Liver (tissue), 9 donors: Measurements from ENCODE around the gene SEZ6. TPM values are rescaled to one million over a fixed set of nuclear protein-coding genes. Genes with fewer than 3 reads are reported as not detected.
A peak's percentile ranks its signal among the peaks of the same experiment; 100 is the strongest.

Experiments
- DNase-seq: peaks from one replicate; pipeline ENCODE4 v3.0.0-alpha.2; 2017; ENCODE audit warnings: low spot score
- H3K27ac ChIP-seq, 2 donors: one replicate each; pipeline ENCODE4 v1.7.0; 2013; ENCODE audit warnings: inconsistent platforms in 2 of 2, low read length in 2 of 2, control low read depth in 1 of 2, low read depth in 1 of 2, mild to moderate bottlenecking in 1 of 2
- H3K27me3 ChIP-seq, 4 donors: one replicate each; pipeline versions ENCODE4 v1.6.1 to v1.7.0; 2013; ENCODE audit warnings: low read length in 3 of 4, inconsistent platforms in 1 of 4, mild to moderate bottlenecking in 1 of 4, moderate library complexity in 1 of 4; ENCODE audit not compliant: control insufficient read depth in 4 of 4, insufficient read depth in 4 of 4
- H3K36me3 ChIP-seq, 4 donors: one replicate each; pipeline versions ENCODE4 v1.6.1 to v1.7.0; 2013; ENCODE audit warnings: low read length in 3 of 4, mild to moderate bottlenecking in 3 of 4, low read depth in 1 of 4, moderate library complexity in 1 of 4; ENCODE audit not compliant: control insufficient read depth in 4 of 4, insufficient read depth in 3 of 4
- H3K4me1 ChIP-seq, 4 donors: one replicate each; pipeline versions ENCODE4 v1.6.1 to v1.7.0; 2013; ENCODE audit warnings: low read length in 3 of 4, mild to moderate bottlenecking in 3 of 4, moderate library complexity in 1 of 4; ENCODE audit not compliant: control insufficient read depth in 4 of 4, insufficient read depth in 4 of 4
- H3K4me3 ChIP-seq, 3 donors: one replicate each; pipeline versions ENCODE4 v1.6.1 to v1.7.0; 2013; ENCODE audit warnings: low read length in 3 of 3, control low read depth in 1 of 3, low read depth in 1 of 3, mild to moderate bottlenecking in 1 of 3
- H3K9ac ChIP-seq, 2 donors: one replicate each; pipeline ENCODE4 v1.7.0; 2013; ENCODE audit warnings: low read length in 2 of 2, mild to moderate bottlenecking in 2 of 2, moderate library complexity in 2 of 2, control low read depth in 1 of 2, low read depth in 1 of 2
- H3K9me3 ChIP-seq, 4 donors: one replicate each; pipeline versions ENCODE4 v1.6.1 to v1.7.0; 2013; ENCODE audit warnings: low read length in 3 of 4; ENCODE audit not compliant: control insufficient read depth in 4 of 4
- ATF3 ChIP-seq: IDR thresholded peaks from 2 replicates; pipeline ENCODE4 v1.6.1; 2016; ENCODE audit warnings: antibody characterized with exemption
- CTCF ChIP-seq: fragments of 150-350 bp; IDR thresholded peaks from 2 replicates; pipeline ENCODE4 v1.5.1; 2017; ENCODE audit warnings: improper control_type of control experiment, low read depth, low read length; ENCODE audit not compliant: missing input control
- EGR1 ChIP-seq, 2 donors: IDR thresholded peaks; 2 replicates each; pipeline ENCODE4 v1.6.1; 2016 to 2018; ENCODE audit warnings: antibody characterized with exemption in 2 of 2, low read depth in 2 of 2
- FOXA1 ChIP-seq: IDR thresholded peaks from 2 replicates; pipeline ENCODE4 v1.6.1; 2016; ENCODE audit warnings: antibody characterized with exemption
- FOXA2 ChIP-seq: IDR thresholded peaks from 2 replicates; pipeline ENCODE4 v1.6.1; 2016; ENCODE audit warnings: antibody characterized with exemption
- GABPA ChIP-seq, 2 donors: IDR thresholded peaks in 1 of 2; conservative IDR thresholded peaks in 1 of 2; 2 replicates each; pipeline ENCODE4 v1.6.1; 2016; ENCODE audit warnings: antibody characterized with exemption in 2 of 2, mild to moderate bottlenecking in 1 of 2, moderate library complexity in 1 of 2
- HNF4A ChIP-seq, 2 donors: conservative IDR thresholded peaks; 2 replicates each; pipeline ENCODE4 v1.6.1; 2016; ENCODE audit warnings: antibody characterized with exemption in 2 of 2, mild to moderate bottlenecking in 2 of 2
- HNF4G ChIP-seq: IDR thresholded peaks from 2 replicates; pipeline ENCODE4 v1.6.1; 2016; ENCODE audit warnings: antibody characterized with exemption
- JUND ChIP-seq, 2 donors: IDR thresholded peaks; 2 replicates each; pipeline ENCODE4 v1.6.1; 2016; ENCODE audit warnings: antibody characterized with exemption in 2 of 2
- MAX ChIP-seq: IDR thresholded peaks from 2 replicates; pipeline ENCODE4 v1.6.1; 2016; ENCODE audit warnings: antibody characterized with exemption
- NR2F2 ChIP-seq: IDR thresholded peaks from 2 replicates; pipeline ENCODE4 v1.6.1; 2016; ENCODE audit warnings: antibody characterized with exemption
- RAD21 ChIP-seq, 2 donors: IDR thresholded peaks; 2 replicates each; pipeline ENCODE4 v1.6.1; 2016; ENCODE audit warnings: antibody characterized with exemption in 2 of 2, mild to moderate bottlenecking in 2 of 2
- REST ChIP-seq: IDR thresholded peaks from 2 replicates; pipeline ENCODE4 v1.6.1; 2016; ENCODE audit warnings: antibody characterized with exemption, mild to moderate bottlenecking
- RXRA ChIP-seq, 2 donors: IDR thresholded peaks; 2 replicates each; pipeline ENCODE4 v1.6.1; 2017 to 2018; ENCODE audit warnings: antibody characterized with exemption in 2 of 2, mild to moderate bottlenecking in 1 of 2
- SP1 ChIP-seq: IDR thresholded peaks from 2 replicates; pipeline ENCODE4 v1.6.1; 2018; ENCODE audit warnings: antibody characterized with exemption, mild to moderate bottlenecking
- TAF1 ChIP-seq: conservative IDR thresholded peaks from 2 replicates; pipeline ENCODE4 v1.6.1; 2016; ENCODE audit warnings: antibody characterized with exemption, mild to moderate bottlenecking
- YY1 ChIP-seq: IDR thresholded peaks from 2 replicates; pipeline ENCODE4 v1.6.1; 2016; ENCODE audit warnings: antibody characterized with exemption, mild to moderate bottlenecking
- ZBTB33 ChIP-seq: IDR thresholded peaks from 2 replicates; pipeline ENCODE4 v1.6.1; 2016; ENCODE audit warnings: antibody characterized with exemption
- WGBS: extraction: QIAGEN DNeasy Blood & Tissue Kit; methylation state at CpG from one replicate; pipeline ENCODE4 v1.1.7; 2013; 5-methylcytosine and 5-hydroxymethylcytosine counted together
- polyA plus RNA-seq, 2 donors: library from polyadenylated mRNA; stranded (reverse) in 1 of 2; unstranded in 1 of 2; fragments of 200-250 nt in 1 of 2; fragments of >200 nt in 1 of 2; fragmentation: Nextera tagmentation in 1 of 2; extraction: Ambion mirVana in 1 of 2; gene quantifications; one replicate each; pipeline versions ENCODE4 v1.2.1 to v1.2.3, GENCODE V29; 2013 to 2015
- total RNA-seq, 2 donors: library from RNA; depleted of rRNA; stranded (reverse); fragments of >200 nt; gene quantifications; one replicate each; pipeline ENCODE4 v1.2.3, GENCODE V29; 2014
- donor health status: healthy.
- donor health status: healthy.
- donor health status: healthy.
- donor health status: healthy.
- donor health status: healthy.

Gene SEZ6
- total and polyA plus RNA-seq, 4 donors = 0.39 TPM; not detected in 3

GRCh38 chr17:28912938-28913333, 92.9 kb downstream of the SEZ6 start:
- H3K36me3 ChIP-seq = peaks cover 25 to 86% (median 70%) of the 10 kb centered on the region in 4 donors
- peak overlapping the region; percentile 43 to 77 for H3K27ac ChIP-seq
- H3K4me1 ChIP-seq = peaks cover 15 to 16% (median 16%) of the 10 kb centered on the region in 4 donors
- no peak overlapping the region for H3K9ac ChIP-seq
- WGBS = 92% methylated on average over 6 of the region's 6 CpGs
- no peaks in the 10 kb centered on the region for H3K27me3 ChIP-seq
- DNase-seq = no peak
- no peak overlapping the region for H3K4me3 ChIP-seq
- TF ChIP-seq MAX (no peak), RAD21 (IDR thresholded peaks at IDR 0.05) (no peak), HNF4G (no peak), CTCF (no peak), FOXA2 (no peak), TAF1 (no peak), EGR1 (IDR thresholded peaks at IDR 0.05; ENCODE audit: low read depth in 2 of 2) (no peak), ATF3 (no peak), GABPA (IDR thresholded peaks at IDR 0.05 in 1 of 2, conservative IDR thresholded peaks at IDR 0.05 in 1 of 2) (no peak), FOXA1 (no peak), RXRA (IDR thresholded peaks at IDR 0.05) (no peak), SP1 (no peak)
- no peaks in the 10 kb centered on the region for H3K9me3 ChIP-seq

GRCh38 chr17:28912281-28912937, 93.4 kb downstream of the SEZ6 start:
- peak; percentile 41 to 67 for TF ChIP-seq RAD21 (IDR thresholded peaks at IDR 0.05)
- TF ChIP-seq HNF4A (conservative IDR thresholded peaks at IDR 0.05) = peak; percentile 83 to 88
- TF ChIP-seq SP1 = peak; percentile 81
- TF ChIP-seq NR2F2 = no peak
- TF ChIP-seq CTCF = peak; percentile 42
- TF ChIP-seq ATF3 = no peak
- TF ChIP-seq FOXA2 = no peak
- peak; percentile 28 for TF ChIP-seq YY1
- TF ChIP-seq ZBTB33 = no peak
- peak in 1 of 2 donors; percentile 42 for TF ChIP-seq EGR1 (IDR thresholded peaks at IDR 0.05; ENCODE audit: low read depth in 2 of 2)
- TF ChIP-seq TAF1 = no peak
- no peak for TF ChIP-seq REST
- TF ChIP-seq MAX = peak; percentile 84
- peak in 1 of 2 donors; percentile 25 for TF ChIP-seq JUND (IDR thresholded peaks at IDR 0.05)
- no peak for TF ChIP-seq RXRA (IDR thresholded peaks at IDR 0.05)
- TF ChIP-seq HNF4G = peak; percentile 56
- TF ChIP-seq GABPA (IDR thresholded peaks at IDR 0.05 in 1 of 2, conservative IDR thresholded peaks at IDR 0.05 in 1 of 2) = peak in 1 of 2 donors; percentile 59
- TF ChIP-seq FOXA1 = no peak
- DNase-seq = no peak
- 63% methylated on average over 20 of the region's 20 CpGs for WGBS
- Histone ChIP-seq H3K36me3 (peaks cover 25 to 86% (median 68%) of the 10 kb centered on the region in 4 donors), H3K9ac (no peak overlapping the region), H3K9me3 (no peaks in the 10 kb centered on the region), H3K27me3 (no peaks in the 10 kb centered on the region), H3K4me3 (no peak overlapping the region), H3K4me1 (peaks cover 15 to 16% (median 16%) of the 10 kb centered on the region in 4 donors), H3K27ac (peak overlapping the region; percentile 43 to 77)
